ENCODE results near the gene GAS2L2. TPM values are rescaled to one million over a fixed set of nuclear protein-coding genes. Genes with fewer than 3 reads are reported as not detected.

Gene GAS2L2
- total RNA-seq, 1 donor from 2014 or later: 0.10 TPM

DNA sequence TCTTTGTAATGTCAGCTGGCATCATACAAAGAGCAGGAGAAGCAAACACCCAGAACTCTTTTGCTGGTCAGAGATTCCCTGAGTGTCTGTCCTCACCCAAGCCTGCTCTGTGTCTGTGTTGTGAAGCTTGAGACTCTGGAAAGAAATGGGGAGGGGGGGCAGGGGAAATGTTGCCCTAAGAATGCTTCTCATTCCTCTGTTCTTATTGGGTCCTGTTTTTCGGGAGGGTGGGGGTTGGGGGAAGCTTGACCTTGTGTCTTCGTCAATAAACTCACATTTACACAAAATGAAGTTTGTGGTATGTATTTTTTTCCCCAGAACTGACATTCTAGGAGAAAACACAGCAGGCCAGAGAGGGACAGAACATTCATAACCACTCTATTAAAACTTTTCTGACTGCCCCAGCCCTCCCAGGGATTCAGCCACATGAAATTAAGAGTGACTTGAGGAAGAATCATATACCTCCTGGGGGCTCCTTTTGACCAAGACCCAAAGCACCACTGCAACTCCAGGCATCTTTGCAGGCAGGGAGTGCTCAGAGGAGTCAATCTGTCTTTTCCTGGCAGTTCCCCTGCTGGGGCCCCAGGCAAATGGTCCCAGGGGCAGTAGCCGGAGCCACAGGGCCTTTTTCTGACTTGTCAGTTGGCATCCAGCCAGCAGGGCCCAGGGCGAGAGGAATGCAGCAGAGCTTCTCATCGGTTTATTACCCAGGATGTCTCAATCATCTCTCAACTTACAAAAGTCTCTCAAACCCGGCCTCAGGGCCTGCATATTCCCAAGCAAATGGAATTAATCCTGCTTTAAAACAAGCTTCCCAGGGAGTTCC, 26.7 kb downstream of the GAS2L2 start:
- TF ChIP-seq, protein P1, sequence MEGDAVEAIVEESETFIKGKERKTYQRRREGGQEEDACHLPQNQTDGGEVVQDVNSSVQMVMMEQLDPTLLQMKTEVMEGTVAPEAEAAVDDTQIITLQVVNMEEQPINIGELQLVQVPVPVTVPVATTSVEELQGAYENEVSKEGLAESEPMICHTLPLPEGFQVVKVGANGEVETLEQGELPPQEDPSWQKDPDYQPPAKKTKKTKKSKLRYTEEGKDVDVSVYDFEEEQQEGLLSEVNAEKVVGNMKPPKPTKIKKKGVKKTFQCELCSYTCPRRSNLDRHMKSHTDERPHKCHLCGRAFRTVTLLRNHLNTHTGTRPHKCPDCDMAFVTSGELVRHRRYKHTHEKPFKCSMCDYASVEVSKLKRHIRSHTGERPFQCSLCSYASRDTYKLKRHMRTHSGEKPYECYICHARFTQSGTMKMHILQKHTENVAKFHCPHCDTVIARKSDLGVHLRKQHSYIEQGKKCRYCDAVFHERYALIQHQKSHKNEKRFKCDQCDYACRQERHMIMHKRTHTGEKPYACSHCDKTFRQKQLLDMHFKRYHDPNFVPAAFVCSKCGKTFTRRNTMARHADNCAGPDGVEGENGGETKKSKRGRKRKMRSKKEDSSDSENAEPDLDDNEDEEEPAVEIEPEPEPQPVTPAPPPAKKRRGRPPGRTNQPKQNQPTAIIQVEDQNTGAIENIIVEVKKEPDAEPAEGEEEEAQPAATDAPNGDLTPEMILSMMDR (IDR thresholded peaks at IDR 0.05; ENCODE audit: unreplicated experiment): no peak
- Mint-ChIP-seq H3K9me3 (ENCODE audit: unreplicated experiment) (no peaks in the 10 kb centered on the region), H3K27me3 (ENCODE audit: unreplicated experiment) (peaks cover 5% of the 10 kb centered on the region), H3K4me3 (ENCODE audit: unreplicated experiment) (no peak overlapping the region), H3K36me3 (ENCODE audit: low read depth, unreplicated experiment) (peaks cover 24% of the 10 kb centered on the region), H3K4me1 (ENCODE audit: unreplicated experiment) (peaks cover 9% of the 10 kb centered on the region), H3K27ac (ENCODE audit: unreplicated experiment) (no peak overlapping the region)
- no peak for DNase-seq (ENCODE audit: low spot score)

DNA sequence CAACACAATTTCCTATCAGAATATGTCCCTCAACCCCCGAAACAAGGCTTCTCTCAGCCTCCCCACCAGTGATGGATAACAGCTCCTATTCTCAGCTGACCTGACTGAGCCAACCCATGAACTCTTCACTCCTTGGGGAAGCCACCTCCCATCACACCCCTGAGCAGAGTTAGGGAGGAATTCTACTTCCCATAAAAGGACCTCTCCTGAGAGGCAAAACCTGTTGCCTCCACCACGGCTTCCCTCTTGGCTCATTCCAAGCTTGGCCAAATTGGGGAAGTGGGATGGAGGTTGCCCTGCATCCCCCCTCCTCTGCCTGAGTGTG, 27.3 kb downstream of the GAS2L2 start:
- no peak overlapping the region for H3K27ac Mint-ChIP-seq (ENCODE audit: unreplicated experiment)
- H3K4me1 Mint-ChIP-seq (ENCODE audit: unreplicated experiment): peaks cover 7% of the 10 kb centered on the region
- TF ChIP-seq, protein P1 (IDR thresholded peaks at IDR 0.05; ENCODE audit: unreplicated experiment): no peak
- peak overlapping the region; percentile 56 for H3K4me3 Mint-ChIP-seq (ENCODE audit: unreplicated experiment)
- H3K9me3 Mint-ChIP-seq (ENCODE audit: unreplicated experiment): no peaks in the 10 kb centered on the region
- peaks cover 24% of the 10 kb centered on the region for H3K36me3 Mint-ChIP-seq (ENCODE audit: low read depth, unreplicated experiment)
- no peak for DNase-seq (ENCODE audit: low spot score)
- H3K27me3 Mint-ChIP-seq (ENCODE audit: unreplicated experiment): peaks cover 2% of the 10 kb centered on the region

DNA sequence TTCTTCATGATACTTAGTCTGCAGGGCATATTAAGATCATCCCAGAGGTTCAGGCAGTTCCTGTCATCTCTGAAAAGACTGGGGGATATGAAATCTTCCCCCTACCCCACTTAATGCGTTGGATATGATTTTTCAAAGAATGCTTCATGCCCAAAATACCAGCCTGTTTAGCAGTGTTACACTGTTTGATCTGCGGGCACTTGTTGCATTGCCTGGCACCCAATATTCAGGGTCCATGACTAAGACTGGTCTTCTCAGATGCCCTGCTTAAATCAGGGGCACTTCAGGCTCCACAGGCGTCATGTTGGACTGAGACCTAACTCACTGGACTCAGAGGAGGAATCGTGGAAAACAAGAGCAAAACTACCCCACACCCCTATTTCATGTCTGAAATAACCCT, 28.0 kb downstream of the GAS2L2 start:
- Mint-ChIP-seq H3K4me1 (ENCODE audit: unreplicated experiment) (peaks cover 6% of the 10 kb centered on the region), H3K4me3 (ENCODE audit: unreplicated experiment) (no peak overlapping the region), H3K27ac (ENCODE audit: unreplicated experiment) (no peak overlapping the region), H3K36me3 (ENCODE audit: low read depth, unreplicated experiment) (peaks cover 24% of the 10 kb centered on the region), H3K27me3 (ENCODE audit: unreplicated experiment) (no peaks in the 10 kb centered on the region), H3K9me3 (ENCODE audit: unreplicated experiment) (no peaks in the 10 kb centered on the region)
- TF ChIP-seq, protein P1 (IDR thresholded peaks at IDR 0.05; ENCODE audit: unreplicated experiment): no peak
- DNase-seq (ENCODE audit: low spot score): no peak

DNA sequence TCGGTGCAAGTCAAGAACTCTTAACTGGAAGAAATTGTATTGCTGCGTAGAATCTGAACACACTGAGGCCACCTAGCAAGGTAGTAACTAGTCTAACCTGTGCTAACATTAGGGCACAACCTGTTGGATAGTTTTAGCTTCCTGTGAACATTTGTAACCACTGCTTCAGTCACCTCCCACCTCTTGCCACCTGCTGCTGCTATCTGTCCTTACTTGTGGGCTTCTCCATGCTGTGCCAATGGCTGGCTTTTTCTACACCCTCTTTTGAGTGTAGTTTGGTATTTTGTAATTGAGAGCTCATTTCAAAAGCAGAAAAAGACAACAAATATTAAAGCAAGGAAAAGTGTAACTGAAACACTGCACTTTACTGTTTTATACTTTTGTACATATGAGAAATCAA, 29.3 kb downstream of the GAS2L2 start:
- Mint-ChIP-seq H3K36me3 (ENCODE audit: low read depth, unreplicated experiment) (peaks cover 28% of the 10 kb centered on the region), H3K4me3 (ENCODE audit: unreplicated experiment) (no peak overlapping the region), H3K27me3 (ENCODE audit: unreplicated experiment) (no peaks in the 10 kb centered on the region), H3K9me3 (ENCODE audit: unreplicated experiment) (no peaks in the 10 kb centered on the region), H3K27ac (ENCODE audit: unreplicated experiment) (no peak overlapping the region), H3K4me1 (ENCODE audit: unreplicated experiment) (peaks cover 6% of the 10 kb centered on the region)
- no peak for DNase-seq (ENCODE audit: low spot score)
- TF ChIP-seq, protein P1 (IDR thresholded peaks at IDR 0.05; ENCODE audit: unreplicated experiment): no peak

DNA sequence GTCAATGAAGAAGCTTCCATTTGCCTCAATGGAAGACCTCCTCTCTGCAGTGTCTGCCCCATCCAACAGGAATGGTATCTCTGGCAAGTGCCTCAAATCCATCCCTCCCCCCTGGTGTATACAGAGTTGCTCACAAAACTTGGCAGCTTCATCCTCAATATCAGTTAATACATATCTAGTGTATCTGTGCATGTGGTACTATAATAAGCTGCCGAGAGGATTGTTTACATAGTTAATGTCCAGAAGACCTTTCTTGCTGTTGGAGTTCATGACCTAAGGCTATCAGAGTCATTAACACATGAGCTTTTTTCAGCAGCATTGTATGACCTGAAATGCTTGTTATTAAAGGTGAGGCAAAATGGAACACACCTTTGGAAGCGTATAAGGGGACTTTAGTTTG, 35.6 kb downstream of the GAS2L2 start:
- Mint-ChIP-seq H3K27me3 (ENCODE audit: unreplicated experiment) (no peaks in the 10 kb centered on the region), H3K27ac (ENCODE audit: unreplicated experiment) (no peak overlapping the region), H3K36me3 (ENCODE audit: low read depth, unreplicated experiment) (peaks cover 9% of the 10 kb centered on the region), H3K4me3 (ENCODE audit: unreplicated experiment) (no peak overlapping the region), H3K4me1 (ENCODE audit: unreplicated experiment) (peaks cover 6% of the 10 kb centered on the region), H3K9me3 (ENCODE audit: unreplicated experiment) (no peaks in the 10 kb centered on the region)
- DNase-seq (ENCODE audit: low spot score): no peak
- TF ChIP-seq, protein P1 (IDR thresholded peaks at IDR 0.05; ENCODE audit: unreplicated experiment): no peak
